Hematopoietic multipotent progenitor cell treated with erythropoietin and hydrocortisone succinate and interleukin-3 and kit ligand, for 6 days (in vitro differentiated cells): Measurements from ENCODE around the gene RTP4.
"Not testable (repeated sequence)": the region's sequence is repeated elsewhere in the genome, so short reads cannot be mapped to it uniquely, and the experiment has no call there.

Experiments
- DNase-seq: peaks from one replicate; pipeline ENCODE4 v3.0.0-alpha.2; 2015

Gene RTP4

GRCh38 chr3:187370051-187370450, 1.9 kb downstream of the RTP4 start:
- DNase-seq, result no peak

- no peak for DNase-seq
Measured at GRCh38 chr3:187375581-187375980, 7.4 kb downstream of the RTP4 start.

- no peak for DNase-seq
Measured at GRCh38 chr3:187377842-187378241, 9.7 kb downstream of the RTP4 start.

- no peak for DNase-seq
Measured at GRCh38 chr3:187382609-187383151, 14.5 kb downstream of the RTP4 start.

- DNase-seq, result no peak
Measured at GRCh38 chr3:187383246-187383645, 15.1 kb downstream of the RTP4 start.

- DNase-seq, result no peak
Measured at GRCh38 chr3:187385296-187385695, 17.1 kb downstream of the RTP4 start.

GRCh38 chr3:187396661-187397060, 28.5 kb downstream of the RTP4 start:
- no peak for DNase-seq

- DNase-seq, result no peak
Measured at GRCh38 chr3:187398955-187399354, 30.8 kb downstream of the RTP4 start.

GRCh38 chr3:187400756-187401155, 32.6 kb downstream of the RTP4 start:
- DNase-seq, result no peak

GRCh38 chr3:187401856-187402255, 33.7 kb downstream of the RTP4 start:
- DNase-seq, result no peak

- DNase-seq, result no peak
Measured at GRCh38 chr3:187403768-187404288, 35.6 kb downstream of the RTP4 start.

- no peak for DNase-seq
Measured at GRCh38 chr3:187406927-187407326, 38.7 kb downstream of the RTP4 start.

GRCh38 chr3:187411991-187412781, 44.0 kb downstream of the RTP4 start:
- DNase-seq, result not testable (repeated sequence)
